Measurements from ENCODE around the gene FARP1.

Gene FARP1

GRCh38 chr13:98206946-98207345 lies 64.1 kb downstream of the FARP1 start:
- no peak for DNase-seq (ENCODE audit: extremely low read depth, insufficient read length)
- H3K36me3 ChIP-seq (ENCODE audit: control insufficient read depth, insufficient read depth, low read length) = no peaks in the 10 kb centered on the region
- TF ChIP-seq CTCF (IDR thresholded peaks at IDR 0.05; ENCODE audit: insufficient read depth, low read length, poor library complexity, severe bottlenecking) = no peak
- H3K27me3 ChIP-seq (replicated peaks; ENCODE audit: control insufficient read depth, insufficient read depth, low read length) = no peaks in the 10 kb centered on the region
- H3K4me3 ChIP-seq (replicated peaks; ENCODE audit: low read depth, low read length) = no peak overlapping the region

- Histone ChIP-seq H3K36me3 (ENCODE audit: control insufficient read depth, insufficient read depth, low read length) (no peaks in the 10 kb centered on the region), H3K27me3 (replicated peaks; ENCODE audit: control insufficient read depth, insufficient read depth, low read length) (no peaks in the 10 kb centered on the region), H3K4me3 (replicated peaks; ENCODE audit: low read depth, low read length) (no peak overlapping the region)
- no peak for TF ChIP-seq CTCF (IDR thresholded peaks at IDR 0.05; ENCODE audit: insufficient read depth, low read length, poor library complexity, severe bottlenecking)
- no peak for DNase-seq (ENCODE audit: extremely low read depth, insufficient read length)
Observed at GRCh38 chr13:98207416-98207815, 64.5 kb downstream of the FARP1 start.

- no peaks in the 10 kb centered on the region for H3K27me3 ChIP-seq (replicated peaks; ENCODE audit: control insufficient read depth, insufficient read depth, low read length)
- H3K36me3 ChIP-seq (ENCODE audit: control insufficient read depth, insufficient read depth, low read length) = no peaks in the 10 kb centered on the region
- no peak overlapping the region for H3K4me3 ChIP-seq (replicated peaks; ENCODE audit: low read depth, low read length)
- no peak for DNase-seq (ENCODE audit: extremely low read depth, insufficient read length)
- no peak for TF ChIP-seq CTCF (IDR thresholded peaks at IDR 0.05; ENCODE audit: insufficient read depth, low read length, poor library complexity, severe bottlenecking)
Observed at GRCh38 chr13:98208606-98209005, 65.7 kb downstream of the FARP1 start.

GRCh38 chr13:98212763-98213162 lies 69.9 kb downstream of the FARP1 start:
- no peak for DNase-seq (ENCODE audit: extremely low read depth, insufficient read length)
- H3K36me3 ChIP-seq (ENCODE audit: control insufficient read depth, insufficient read depth, low read length) = no peaks in the 10 kb centered on the region
- H3K4me3 ChIP-seq (replicated peaks; ENCODE audit: low read depth, low read length) = no peak overlapping the region
- no peak for TF ChIP-seq CTCF (IDR thresholded peaks at IDR 0.05; ENCODE audit: insufficient read depth, low read length, poor library complexity, severe bottlenecking)
- H3K27me3 ChIP-seq (replicated peaks; ENCODE audit: control insufficient read depth, insufficient read depth, low read length) = no peaks in the 10 kb centered on the region

GRCh38 chr13:98213354-98213753 lies 70.5 kb downstream of the FARP1 start:
- Histone ChIP-seq H3K27me3 (replicated peaks; ENCODE audit: control insufficient read depth, insufficient read depth, low read length) (no peaks in the 10 kb centered on the region), H3K4me3 (replicated peaks; ENCODE audit: low read depth, low read length) (no peak overlapping the region), H3K36me3 (ENCODE audit: control insufficient read depth, insufficient read depth, low read length) (no peaks in the 10 kb centered on the region)
- no peak for TF ChIP-seq CTCF (IDR thresholded peaks at IDR 0.05; ENCODE audit: insufficient read depth, low read length, poor library complexity, severe bottlenecking)
- DNase-seq (ENCODE audit: extremely low read depth, insufficient read length) = no peak

GRCh38 chr13:98214008-98214643 lies 71.2 kb downstream of the FARP1 start:
- Histone ChIP-seq H3K4me3 (replicated peaks; ENCODE audit: low read depth, low read length) (no peak overlapping the region), H3K36me3 (ENCODE audit: control insufficient read depth, insufficient read depth, low read length) (no peaks in the 10 kb centered on the region), H3K27me3 (replicated peaks; ENCODE audit: control insufficient read depth, insufficient read depth, low read length) (no peaks in the 10 kb centered on the region)
- no peak for DNase-seq (ENCODE audit: extremely low read depth, insufficient read length)
- no peak for TF ChIP-seq CTCF (IDR thresholded peaks at IDR 0.05; ENCODE audit: insufficient read depth, low read length, poor library complexity, severe bottlenecking)

All from GM06990 (cell line).